Dedifferentiated amniotic fluid mesenchymal stem cell (primary cell): ENCODE measurements around the gene NLGN1.
"Not testable (repeated sequence)": the region's sequence is repeated elsewhere in the genome, so short reads cannot be mapped to it uniquely, and the experiment has no call there.

ENCODE experiments used
- DNase-seq: peaks from one replicate; pipeline ENCODE4 v3.0.0-alpha.2; 2016; ENCODE audit errors: extremely low spot score

The NLGN1 gene

GRCh38 chr3:173429527-173429926, 32.0 kb downstream of the NLGN1 start:
- DNase-seq, result no peak

- no peak for DNase-seq
Measured at GRCh38 chr3:173430576-173430975, 33.0 kb downstream of the NLGN1 start.

- DNase-seq, result no peak
Measured at GRCh38 chr3:173439004-173439403, 41.5 kb downstream of the NLGN1 start.

- DNase-seq, result no peak
Measured at GRCh38 chr3:173440514-173440913, 43.0 kb downstream of the NLGN1 start.

GRCh38 chr3:173451561-173451960, 54.0 kb downstream of the NLGN1 start:
- not testable (repeated sequence) for DNase-seq

- no peak for DNase-seq
Measured at GRCh38 chr3:173463250-173463649, 65.7 kb downstream of the NLGN1 start.

GRCh38 chr3:173465112-173465511, 67.6 kb downstream of the NLGN1 start:
- DNase-seq, result peak; percentile 16

- DNase-seq, result no peak
Measured at GRCh38 chr3:173465898-173466678, 68.5 kb downstream of the NLGN1 start.

- no peak for DNase-seq
Measured at GRCh38 chr3:173467501-173467900, 70.0 kb downstream of the NLGN1 start.

- no peak for DNase-seq
Measured at GRCh38 chr3:173473237-173473636, 75.7 kb downstream of the NLGN1 start.

- no peak for DNase-seq
Measured at GRCh38 chr3:173479301-173479700, 81.8 kb downstream of the NLGN1 start.

- DNase-seq, result no peak
Measured at GRCh38 chr3:173501931-173502489, 104.5 kb downstream of the NLGN1 start.

GRCh38 chr3:173502983-173503568, 105.5 kb downstream of the NLGN1 start:
- DNase-seq, result no peak

GRCh38 chr3:173510565-173510964, 113.0 kb downstream of the NLGN1 start:
- DNase-seq, result no peak

GRCh38 chr3:173513123-173513522, 115.6 kb downstream of the NLGN1 start:
- no peak for DNase-seq

GRCh38 chr3:173529062-173529711, 131.6 kb downstream of the NLGN1 start:
- DNase-seq, result no peak

- no peak for DNase-seq
Measured at GRCh38 chr3:173531602-173532001, 134.1 kb downstream of the NLGN1 start.

GRCh38 chr3:173538410-173538809, 140.9 kb downstream of the NLGN1 start:
- no peak for DNase-seq

GRCh38 chr3:173545590-173545989, 148.0 kb downstream of the NLGN1 start:
- DNase-seq, result not testable (repeated sequence)

GRCh38 chr3:173547070-173547469, 149.5 kb downstream of the NLGN1 start:
- no peak for DNase-seq

GRCh38 chr3:173548261-173548660, 150.7 kb downstream of the NLGN1 start:
- no peak for DNase-seq

- DNase-seq, result no peak
Measured at GRCh38 chr3:173552526-173552925, 155.0 kb downstream of the NLGN1 start.
